AG04449 (cell line): ENCODE results near the gene FOXN3.

ENCODE experiments used
- CTCF ChIA-PET: fragments of 350-600 bp; formaldehyde crosslinking; extraction: SDS; loops from one replicate; lab custom pipeline; 2021; ENCODE audit warnings: antibody characterized with exemption; lab: Yijun Ruan, JAX
- POLR2A ChIA-PET: fragments of 400-600, 350-600 bp; formaldehyde crosslinking; extraction: SDS; loops from one replicate; lab custom pipeline; 2020; ENCODE audit warnings: antibody characterized with exemption, inconsistent platforms; lab: Yijun Ruan, JAX
- DNase-seq: peaks from one replicate; pipeline ENCODE4 v3.0.0-alpha.2; 2010; ENCODE audit warnings: low read depth, low spot score
- H3K4me3 ChIP-seq: 2 replicates; pipeline ENCODE4 v1.5.1; 2011; ENCODE audit warnings: low read depth, mild to moderate bottlenecking, control low read depth, low read length
- CTCF ChIP-seq: IDR thresholded peaks from one replicate; pipeline ENCODE4 v1.5.1; 2011; ENCODE audit warnings: mild to moderate bottlenecking, moderate library complexity, low read length, control low read depth, inconsistent platforms; ENCODE audit not compliant: insufficient read depth; ENCODE audit errors: missing control alignments

Gene FOXN3

GRCh38 chr14:89401241-89401640 is 15.8 kb downstream of the FOXN3 start:
- CTCF ChIA-PET, result no interaction called here
- TF ChIP-seq CTCF, result no peak
- no peak for DNase-seq
- no peak overlapping the region for H3K4me3 ChIP-seq
- POLR2A ChIA-PET, result no interaction called here

GRCh38 chr14:89400529-89400928 is 16.5 kb downstream of the FOXN3 start:
- ChIA-PET POLR2A (no interaction called here), CTCF (interaction anchor here (1.6 kb wide), 1 partner anchor 374 kb away, joined by 4 read pairs; no protein-coding TSS in a partner anchor)
- no peak for TF ChIP-seq CTCF
- DNase-seq, result no peak
- H3K4me3 ChIP-seq, result no peak overlapping the region

- ChIA-PET CTCF (interaction anchor here (1.6 kb wide), 1 partner anchor 373 kb away, joined by 4 read pairs; no protein-coding TSS in a partner anchor), POLR2A (interaction anchor here (0.9 kb wide), 1 partner anchor 224 kb away, joined by 3 read pairs; no protein-coding TSS in a partner anchor)
- DNase-seq, result peak; percentile 69
- peak; percentile 1 for TF ChIP-seq CTCF
- no peak overlapping the region for H3K4me3 ChIP-seq
Measured at GRCh38 chr14:89399594-89400068, 17.4 kb downstream of the FOXN3 start.

- no peak for TF ChIP-seq CTCF
- ChIA-PET CTCF (interaction anchor here (1.6 kb wide), 1 partner anchor 372 kb away, joined by 4 read pairs; no protein-coding TSS in a partner anchor), POLR2A (interaction anchor here (0.9 kb wide), 1 partner anchor 224 kb away, joined by 3 read pairs; no protein-coding TSS in a partner anchor)
- DNase-seq, result no peak
- no peak overlapping the region for H3K4me3 ChIP-seq
Measured at GRCh38 chr14:89399157-89399556, 17.9 kb downstream of the FOXN3 start.

- ChIA-PET POLR2A (no interaction called here), CTCF (interaction anchor here (1.0 kb wide), 1 partner anchor 10 kb away, joined by 3 read pairs; no protein-coding TSS in a partner anchor)
- DNase-seq, result no peak
- H3K4me3 ChIP-seq, result no peak overlapping the region
- no peak for TF ChIP-seq CTCF
Measured at GRCh38 chr14:89397569-89398230, 19.3 kb downstream of the FOXN3 start.

- POLR2A ChIA-PET, result no interaction called here
- CTCF ChIA-PET, result interaction anchor here (1.0 kb wide), 1 partner anchor 354 kb away, joined by 3 read pairs; no protein-coding TSS in a partner anchor
- no peak for TF ChIP-seq CTCF
- H3K4me3 ChIP-seq, result no peak overlapping the region
- DNase-seq, result no peak
Measured at GRCh38 chr14:89394972-89395371, 22.1 kb downstream of the FOXN3 start.
